Measurements from ENCODE around the gene KRTAP13-4. TPM values are rescaled to one million over a fixed set of nuclear protein-coding genes. Genes with fewer than 3 reads are reported as not detected.

The KRTAP13-4 gene
- total and polyA plus RNA-seq, 2 donors (not counting 1 experiment from before 2014, with no cell fraction given), result not detected

DNA sequence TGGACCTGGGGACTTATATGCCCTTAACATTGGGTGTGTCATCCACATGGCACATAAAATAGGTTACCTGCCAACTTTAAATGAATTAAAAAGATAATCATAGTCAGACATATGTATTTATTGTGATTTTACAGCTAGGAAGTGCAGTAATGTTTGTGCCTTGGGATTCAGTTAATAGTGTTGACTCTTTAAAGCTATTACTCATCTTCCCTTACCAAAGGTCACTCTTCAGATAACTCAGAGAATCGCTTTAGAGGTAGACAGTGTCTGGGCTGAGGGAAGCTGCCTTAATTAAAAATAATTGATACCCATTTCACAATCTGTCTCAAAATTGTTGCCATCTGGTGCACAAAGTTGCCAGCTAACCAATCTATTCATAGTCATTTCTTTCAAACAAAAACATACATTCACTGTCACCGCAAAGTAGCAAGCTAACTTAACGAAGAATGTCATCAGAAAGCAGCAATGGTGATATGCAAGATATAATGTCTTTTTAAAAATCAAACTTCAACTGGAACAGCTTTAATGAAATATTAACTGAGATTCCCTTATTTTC, 7.1 kb downstream of the KRTAP13-4 start:
- no peak overlapping the region for H3K9ac ChIP-seq (ENCODE audit: insufficient read depth, low read length)
- H3K9me3 ChIP-seq (ENCODE audit: control insufficient read depth, insufficient read depth, low read depth, low read length), result no peaks in the 10 kb centered on the region
- no peak overlapping the region for H3K27ac ChIP-seq (ENCODE audit: insufficient read depth, low read length)
- no peak overlapping the region for H3K4me3 ChIP-seq (replicated peaks in 1 of 4; ENCODE audit: control extremely low read depth in 1 of 4, insufficient read depth in 1 of 4, low read depth in 3 of 4, low read length in 4 of 4)
- H3K79me2 ChIP-seq (ENCODE audit: control insufficient read depth, insufficient read depth, low read length), result no peaks in the 10 kb centered on the region
- H4K20me1 ChIP-seq (ENCODE audit: control insufficient read depth, extremely low read depth, insufficient read depth, low read length), result no peaks in the 10 kb centered on the region
- H3K27me3 ChIP-seq (ENCODE audit: control insufficient read depth, insufficient read depth, low read length), result no peaks in the 10 kb centered on the region
- TF ChIP-seq, protein P1, sequence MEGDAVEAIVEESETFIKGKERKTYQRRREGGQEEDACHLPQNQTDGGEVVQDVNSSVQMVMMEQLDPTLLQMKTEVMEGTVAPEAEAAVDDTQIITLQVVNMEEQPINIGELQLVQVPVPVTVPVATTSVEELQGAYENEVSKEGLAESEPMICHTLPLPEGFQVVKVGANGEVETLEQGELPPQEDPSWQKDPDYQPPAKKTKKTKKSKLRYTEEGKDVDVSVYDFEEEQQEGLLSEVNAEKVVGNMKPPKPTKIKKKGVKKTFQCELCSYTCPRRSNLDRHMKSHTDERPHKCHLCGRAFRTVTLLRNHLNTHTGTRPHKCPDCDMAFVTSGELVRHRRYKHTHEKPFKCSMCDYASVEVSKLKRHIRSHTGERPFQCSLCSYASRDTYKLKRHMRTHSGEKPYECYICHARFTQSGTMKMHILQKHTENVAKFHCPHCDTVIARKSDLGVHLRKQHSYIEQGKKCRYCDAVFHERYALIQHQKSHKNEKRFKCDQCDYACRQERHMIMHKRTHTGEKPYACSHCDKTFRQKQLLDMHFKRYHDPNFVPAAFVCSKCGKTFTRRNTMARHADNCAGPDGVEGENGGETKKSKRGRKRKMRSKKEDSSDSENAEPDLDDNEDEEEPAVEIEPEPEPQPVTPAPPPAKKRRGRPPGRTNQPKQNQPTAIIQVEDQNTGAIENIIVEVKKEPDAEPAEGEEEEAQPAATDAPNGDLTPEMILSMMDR (conservative IDR thresholded peaks at IDR 0.05 in 1 of 2, IDR thresholded peaks at IDR 0.05 in 1 of 2; ENCODE audit: low read depth in 1 of 2, low read length in 2 of 2), result no peak
- no peak for TF ChIP-seq EZH2 (IDR thresholded peaks at IDR 0.05; ENCODE audit: low read length, missing control alignments)
- no peaks in the 10 kb centered on the region for H3K4me1 ChIP-seq (ENCODE audit: control insufficient read depth, extremely low read depth, insufficient read depth, low read length)
- no peaks in the 10 kb centered on the region for H3K36me3 ChIP-seq (ENCODE audit: control insufficient read depth, insufficient read depth, low read length)
- H3K4me2 ChIP-seq (ENCODE audit: extremely low read depth, insufficient read depth, low read length), result no peak overlapping the region
- DNase-seq (ENCODE audit: low read depth in 2 of 2), result no peak
- no peak overlapping the region for H2AFZ ChIP-seq (ENCODE audit: low read length)

DNA sequence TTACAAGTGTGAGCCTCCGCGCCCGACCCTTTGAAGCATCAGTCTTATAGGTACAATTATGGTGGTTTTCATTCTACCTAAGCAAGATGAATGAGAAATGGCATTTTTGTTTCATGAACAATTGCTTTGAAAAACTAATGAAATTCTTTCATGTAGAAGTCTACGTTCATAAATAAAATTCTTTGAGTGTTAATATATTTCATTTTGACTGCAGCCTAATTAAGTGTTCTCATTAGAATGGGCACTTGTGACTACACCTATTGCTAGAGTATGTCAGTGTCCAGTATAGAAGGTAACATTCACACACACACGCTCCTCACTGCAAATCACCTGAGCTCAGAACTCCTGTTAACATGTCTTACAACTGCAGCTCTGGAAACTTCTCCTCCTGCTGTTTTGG, 10.0 kb downstream of the KRTAP13-4 start, which contains the start of gene KRTAP15-1:
Gene KRTAP15-1 (plus strand): TSS at position 301 of the 400 bp plus-strand sequence. CDS start 53 bp downstream, at position 354.
- Histone ChIP-seq H3K4me2 (ENCODE audit: extremely low read depth, insufficient read depth, low read length) (no peak within 1 kb of the TSS), H3K9ac (ENCODE audit: insufficient read depth, low read length) (no peak within 1 kb of the TSS), H3K27ac (ENCODE audit: insufficient read depth, low read length) (no peak within 1 kb of the TSS), H3K27me3 (ENCODE audit: control insufficient read depth, insufficient read depth, low read length) (no peaks in the 10 kb centered on the region), H3K9me3 (ENCODE audit: control insufficient read depth, insufficient read depth, low read depth, low read length) (no peaks in the 10 kb centered on the region), H3K36me3 (ENCODE audit: control insufficient read depth, insufficient read depth, low read length) (no peaks in the 10 kb centered on the region), H4K20me1 (ENCODE audit: control insufficient read depth, extremely low read depth, insufficient read depth, low read length) (no peaks in the 10 kb centered on the region), H3K79me2 (ENCODE audit: control insufficient read depth, insufficient read depth, low read length) (no peaks in the 10 kb centered on the region), H2AFZ (ENCODE audit: low read length) (no peak within 1 kb of the TSS), H3K4me3 (replicated peaks in 1 of 4; ENCODE audit: control extremely low read depth in 1 of 4, insufficient read depth in 1 of 4, low read depth in 3 of 4, low read length in 4 of 4) (no peak within 1 kb of the TSS), H3K4me1 (ENCODE audit: control insufficient read depth, extremely low read depth, insufficient read depth, low read length) (no peaks in the 10 kb centered on the region)
- TF ChIP-seq, protein P1 (conservative IDR thresholded peaks at IDR 0.05 in 1 of 2, IDR thresholded peaks at IDR 0.05 in 1 of 2; ENCODE audit: low read depth in 1 of 2, low read length in 2 of 2), result no peak
- no peak for TF ChIP-seq EZH2 (IDR thresholded peaks at IDR 0.05; ENCODE audit: low read length, missing control alignments)
- DNase-seq (ENCODE audit: low read depth in 2 of 2), result no peak

DNA sequence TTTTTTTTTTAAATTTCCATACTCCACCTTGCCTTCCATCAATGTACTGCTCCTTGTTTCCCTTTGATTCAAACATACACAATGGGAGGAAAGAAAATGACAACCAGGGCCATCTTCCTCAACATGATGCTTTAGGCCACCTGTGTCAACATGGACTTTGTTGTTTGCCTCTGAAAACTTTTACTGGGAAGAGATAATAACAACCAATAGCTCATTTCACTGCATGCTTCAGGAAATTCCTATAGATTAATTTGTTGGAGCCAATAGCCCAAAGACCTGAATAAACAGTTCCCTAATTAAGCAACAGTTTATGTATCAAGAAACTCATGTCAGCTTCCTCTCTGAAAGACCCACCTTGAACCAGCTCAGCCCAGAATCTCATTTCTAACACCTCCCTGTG, 13.2 kb downstream of the KRTAP13-4 start:
- Histone ChIP-seq H4K20me1 (ENCODE audit: control insufficient read depth, extremely low read depth, insufficient read depth, low read length) (no peaks in the 10 kb centered on the region), H3K27ac (ENCODE audit: insufficient read depth, low read length) (no peak overlapping the region), H2AFZ (ENCODE audit: low read length) (no peak overlapping the region), H3K79me2 (ENCODE audit: control insufficient read depth, insufficient read depth, low read length) (no peaks in the 10 kb centered on the region), H3K4me1 (ENCODE audit: control insufficient read depth, extremely low read depth, insufficient read depth, low read length) (no peaks in the 10 kb centered on the region), H3K27me3 (ENCODE audit: control insufficient read depth, insufficient read depth, low read length) (no peaks in the 10 kb centered on the region), H3K9me3 (ENCODE audit: control insufficient read depth, insufficient read depth, low read depth, low read length) (no peaks in the 10 kb centered on the region), H3K36me3 (ENCODE audit: control insufficient read depth, insufficient read depth, low read length) (no peaks in the 10 kb centered on the region), H3K4me2 (ENCODE audit: extremely low read depth, insufficient read depth, low read length) (no peak overlapping the region), H3K4me3 (replicated peaks in 1 of 4; ENCODE audit: control extremely low read depth in 1 of 4, insufficient read depth in 1 of 4, low read depth in 3 of 4, low read length in 4 of 4) (no peak overlapping the region), H3K9ac (ENCODE audit: insufficient read depth, low read length) (no peak overlapping the region)
- TF ChIP-seq, protein P1 (conservative IDR thresholded peaks at IDR 0.05 in 1 of 2, IDR thresholded peaks at IDR 0.05 in 1 of 2; ENCODE audit: low read depth in 1 of 2, low read length in 2 of 2), result no peak
- no peak for TF ChIP-seq EZH2 (IDR thresholded peaks at IDR 0.05; ENCODE audit: low read length, missing control alignments)
- DNase-seq (ENCODE audit: low read depth in 2 of 2), result no peak

All from fibroblast of lung (primary cell).